ENCODE measurements around the gene CDK10.

CDK10 gene

DNA sequence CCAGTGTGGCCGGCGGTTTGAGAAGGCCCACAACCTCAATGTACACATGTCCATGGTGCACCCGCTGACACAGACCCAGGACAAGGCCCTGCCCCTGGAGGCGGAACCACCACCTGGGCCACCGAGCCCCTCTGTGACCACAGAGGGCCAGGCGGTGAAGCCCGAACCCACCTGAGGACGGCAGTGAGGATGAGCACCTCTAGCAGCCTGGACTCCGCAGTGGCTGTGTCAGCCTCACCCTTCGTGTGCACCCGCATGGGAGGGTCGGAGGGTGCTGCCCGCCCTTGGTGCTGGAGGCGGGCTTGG, 51.5 kb downstream of the CDK10 start:
- DNase-seq = no peak

DNA sequence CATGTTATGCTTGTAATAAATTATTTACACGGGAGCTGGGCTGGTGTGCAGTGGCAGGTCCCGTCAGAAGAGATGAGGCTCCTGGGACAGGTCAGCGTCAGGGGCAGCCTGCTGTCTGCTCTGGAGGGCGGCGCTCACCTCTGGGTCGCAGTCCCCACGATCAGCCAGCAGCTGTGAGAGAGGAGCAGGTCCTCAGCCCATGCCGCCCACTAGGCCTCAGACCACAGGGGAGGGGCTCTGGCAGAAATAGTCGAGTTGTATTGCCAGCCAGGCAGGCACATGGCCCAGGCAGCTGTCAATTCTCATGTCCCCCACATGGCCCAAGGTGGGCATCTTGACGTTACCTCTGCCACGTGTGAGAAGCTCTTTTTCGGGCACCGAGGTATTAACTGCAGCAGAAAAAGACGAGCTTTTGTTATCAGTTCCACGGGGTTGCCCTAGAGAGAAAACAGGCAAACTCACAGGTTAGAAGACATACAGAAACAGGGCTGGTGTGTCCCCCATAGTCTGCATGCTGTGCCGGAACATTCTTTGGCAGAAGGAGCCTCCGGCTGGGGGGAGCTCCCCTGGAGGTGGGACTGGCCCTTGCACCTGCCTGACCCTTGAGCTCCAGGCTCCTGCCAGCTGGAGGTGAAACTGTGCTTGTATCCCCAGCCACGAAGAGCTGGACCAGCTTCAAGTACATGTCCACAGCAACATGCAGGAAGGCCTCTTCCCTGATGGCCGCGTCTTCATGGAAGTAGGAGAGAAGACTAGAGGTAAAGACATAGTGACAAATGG, 52.2 kb downstream of the CDK10 start:
- no peak for DNase-seq

DNA sequence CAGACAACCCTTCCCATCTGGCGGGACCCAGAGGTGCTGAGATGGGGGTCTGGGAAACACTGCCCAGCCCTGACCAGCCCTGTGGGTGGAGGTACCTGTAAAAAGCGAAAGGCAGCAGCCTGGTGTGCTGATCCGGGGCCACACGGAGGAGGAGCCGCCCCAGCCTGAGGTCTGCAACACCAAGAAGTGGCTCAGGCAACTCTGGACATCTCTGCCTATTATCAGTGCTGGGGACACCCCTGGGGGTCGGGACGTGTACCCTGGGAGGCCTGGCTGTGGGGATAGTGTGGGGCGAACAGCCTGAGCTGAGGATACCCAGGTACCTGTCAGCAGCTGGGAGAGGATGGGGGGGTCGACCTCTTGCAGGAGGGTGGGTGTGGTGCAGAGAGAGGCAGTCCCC, 52.9 kb downstream of the CDK10 start:
- DNase-seq = no peak

DNA sequence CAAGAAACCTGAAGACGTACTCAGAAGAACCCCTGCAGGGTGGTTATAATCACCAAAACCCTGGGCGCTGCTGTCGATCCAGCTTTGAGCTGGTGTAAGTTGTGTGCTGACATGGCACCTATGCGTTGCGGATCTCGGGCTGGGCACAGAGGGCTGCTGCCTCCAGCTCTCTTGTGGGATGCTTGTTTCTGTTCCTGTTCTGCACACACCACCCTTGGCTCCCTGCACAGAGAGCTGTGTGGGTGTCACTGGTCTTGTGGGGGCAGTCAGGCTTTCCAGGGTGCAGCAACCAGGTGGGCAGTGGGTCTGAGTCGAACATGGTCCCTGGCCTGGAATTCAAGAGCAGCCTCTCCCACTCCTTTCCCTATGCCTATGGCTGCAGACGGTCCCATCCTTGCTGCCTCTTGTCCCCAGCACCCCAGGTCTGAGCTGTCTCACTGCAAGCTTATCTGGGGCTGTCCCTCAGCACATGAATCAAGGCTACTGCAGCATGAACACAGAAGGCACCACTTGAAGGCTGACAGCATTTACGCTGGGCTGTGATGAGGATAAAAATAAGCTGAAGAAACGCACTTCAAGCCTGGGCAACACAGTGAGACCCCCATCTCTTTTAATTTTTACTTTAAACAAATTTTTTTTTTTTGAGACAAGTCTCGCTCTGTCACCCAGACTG, 55.0 kb downstream of the CDK10 start:
- DNase-seq = no peak

DNA sequence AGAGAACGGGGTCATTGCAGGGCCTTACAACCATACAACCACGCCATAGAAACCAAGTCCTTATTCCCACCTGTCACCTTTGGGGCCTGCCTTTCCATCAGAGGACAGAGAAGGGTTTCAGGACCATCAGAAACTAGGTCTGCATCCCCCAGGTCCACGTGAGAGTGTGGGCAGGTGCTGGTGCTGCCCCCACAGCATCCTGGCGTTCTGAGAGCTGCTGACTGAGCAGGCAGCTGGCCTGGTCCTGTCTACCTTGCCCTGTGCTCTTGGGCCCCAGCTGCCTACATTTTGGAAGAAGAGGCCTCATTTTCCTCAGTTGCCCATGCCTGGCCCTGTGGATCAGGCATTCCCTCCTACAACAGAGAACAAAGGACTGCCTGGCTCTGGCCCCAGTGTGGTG, 56.5 kb downstream of the CDK10 start:
- DNase-seq = no peak

DNA sequence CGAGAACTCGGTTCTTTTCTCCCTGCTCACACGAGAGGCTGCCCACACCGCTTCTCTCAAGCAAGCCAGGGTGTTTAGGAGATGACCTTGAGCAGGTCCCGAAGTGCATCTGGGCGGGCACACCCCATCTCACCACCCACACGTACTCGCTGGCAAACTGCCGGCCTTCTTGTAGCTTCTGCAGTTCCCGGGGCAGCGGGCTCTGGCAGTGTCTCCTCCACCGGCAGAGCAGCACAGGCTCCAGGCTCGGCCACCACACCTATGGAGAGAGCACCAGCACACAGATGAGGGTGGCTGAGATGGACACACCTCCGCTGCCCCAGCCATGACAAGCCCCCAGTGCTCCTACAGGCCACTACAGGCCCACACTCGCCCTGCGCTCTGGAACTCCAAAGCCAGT, 58.3 kb downstream of the CDK10 start:
- no peak for DNase-seq
